22Rv1 (cell line): ENCODE data around the gene GGN.
A peak's percentile ranks its signal among the peaks of the same experiment; 100 is the strongest.

Source experiments
- H3K27ac ChIP-seq: fragments of 450-650 bp; 2 replicates; pipeline ENCODE4 v1.5.1; 2017
- ZFX ChIP-seq: fragments of 450-650 bp; IDR thresholded peaks from 2 replicates; pipeline ENCODE4 v1.6.1; 2017; ENCODE audit warnings: antibody characterized with exemption, borderline replicate concordance
- TF ChIP-seq, protein P1 (sequence below): fragments of 450-650 bp; IDR thresholded peaks from 2 replicates; pipeline ENCODE4 v1.5.1; 2017; ENCODE audit warnings: mild to moderate bottlenecking

GGN gene

GRCh38 chr19:38389957-38390924, 2.4 kb upstream of the GGN start:
- no peak overlapping the region for H3K27ac ChIP-seq
- TF ChIP-seq, protein P1, sequence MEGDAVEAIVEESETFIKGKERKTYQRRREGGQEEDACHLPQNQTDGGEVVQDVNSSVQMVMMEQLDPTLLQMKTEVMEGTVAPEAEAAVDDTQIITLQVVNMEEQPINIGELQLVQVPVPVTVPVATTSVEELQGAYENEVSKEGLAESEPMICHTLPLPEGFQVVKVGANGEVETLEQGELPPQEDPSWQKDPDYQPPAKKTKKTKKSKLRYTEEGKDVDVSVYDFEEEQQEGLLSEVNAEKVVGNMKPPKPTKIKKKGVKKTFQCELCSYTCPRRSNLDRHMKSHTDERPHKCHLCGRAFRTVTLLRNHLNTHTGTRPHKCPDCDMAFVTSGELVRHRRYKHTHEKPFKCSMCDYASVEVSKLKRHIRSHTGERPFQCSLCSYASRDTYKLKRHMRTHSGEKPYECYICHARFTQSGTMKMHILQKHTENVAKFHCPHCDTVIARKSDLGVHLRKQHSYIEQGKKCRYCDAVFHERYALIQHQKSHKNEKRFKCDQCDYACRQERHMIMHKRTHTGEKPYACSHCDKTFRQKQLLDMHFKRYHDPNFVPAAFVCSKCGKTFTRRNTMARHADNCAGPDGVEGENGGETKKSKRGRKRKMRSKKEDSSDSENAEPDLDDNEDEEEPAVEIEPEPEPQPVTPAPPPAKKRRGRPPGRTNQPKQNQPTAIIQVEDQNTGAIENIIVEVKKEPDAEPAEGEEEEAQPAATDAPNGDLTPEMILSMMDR, result no peak

DNA sequence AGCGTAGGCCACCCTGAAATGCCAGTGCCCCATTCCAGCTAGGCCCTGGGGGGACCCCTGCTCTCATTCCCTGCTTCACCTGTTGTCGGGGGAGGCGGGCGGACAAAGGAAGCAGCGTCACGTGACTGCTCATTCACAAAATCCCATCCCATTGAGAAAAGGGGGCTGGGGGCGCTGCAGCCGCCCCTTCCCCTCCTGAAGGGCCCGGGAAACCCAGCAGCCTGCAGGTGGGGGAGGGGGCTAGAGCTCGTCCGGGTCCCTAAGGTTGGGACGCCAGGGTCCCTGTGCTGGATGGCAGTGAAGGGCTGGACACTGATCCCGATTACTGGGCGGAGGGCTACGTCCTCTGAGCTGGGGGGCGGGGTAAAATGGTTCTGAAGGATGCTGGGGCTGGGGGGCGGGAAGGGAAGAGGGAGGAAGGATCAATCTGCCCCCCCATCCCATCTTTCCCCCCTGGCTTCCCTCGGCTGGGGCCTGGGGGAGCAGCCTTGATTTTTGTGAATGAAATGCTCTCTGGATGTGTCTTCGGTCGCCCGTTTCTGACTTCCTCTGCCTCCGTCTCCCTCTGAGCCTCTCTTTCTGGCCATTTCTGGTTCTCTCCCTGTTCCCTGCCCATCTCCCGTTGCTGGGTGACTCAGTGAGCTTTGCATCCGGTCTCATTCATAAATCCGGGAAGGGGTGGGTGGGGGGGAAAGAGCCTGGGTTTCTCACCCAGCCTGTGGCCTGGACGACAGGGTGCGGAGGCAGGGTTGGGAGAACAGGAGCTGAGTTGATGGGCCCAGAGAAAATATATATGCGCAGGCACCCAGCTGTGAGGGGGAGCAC, 1.5 kb upstream of the GGN start:
- TF ChIP-seq, protein P1, result no peak
- no peak for TF ChIP-seq ZFX
- H3K27ac ChIP-seq, result peak overlapping the region; percentile 78

- TF ChIP-seq, protein P1, result no peak
- no peak for TF ChIP-seq ZFX
- peak within 1 kb of the TSS; percentile 78 for H3K27ac ChIP-seq
Observed at GRCh38 chr19:38388349-38389100, 691 bp upstream of the GGN start, which contains the start of gene SPRED3. Gene SPRED3 (plus strand): TSS chr19:38388697. CDS start chr19:38390303, 1,606 bp downstream.

DNA sequence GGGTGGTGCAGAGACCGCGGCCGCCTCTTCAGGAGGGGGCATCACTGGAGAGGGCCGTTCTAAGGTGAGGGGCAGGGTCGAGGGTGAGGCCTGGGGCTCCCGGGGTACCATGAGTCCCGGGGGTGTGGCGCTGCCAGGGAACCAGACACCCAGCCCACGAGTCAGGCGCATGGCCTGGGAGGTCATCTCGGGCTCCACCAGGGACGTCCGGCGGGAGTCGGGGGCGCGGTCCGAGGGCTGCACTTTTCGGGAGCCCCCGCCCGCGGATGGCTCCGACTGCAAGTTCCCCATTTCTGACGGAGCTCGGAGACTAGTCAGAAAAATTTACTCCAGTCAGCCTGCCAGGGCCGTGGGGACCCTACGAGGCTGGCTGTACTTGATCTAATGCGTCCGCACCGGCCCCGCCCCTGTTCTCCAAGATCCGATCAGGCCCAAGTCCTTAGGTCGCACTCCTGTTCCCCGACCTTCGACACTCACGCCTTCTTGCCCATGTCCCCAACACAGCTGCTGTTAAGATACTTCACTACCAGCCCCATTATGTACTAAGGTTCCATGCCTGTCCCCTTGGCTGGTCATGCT, 774 bp downstream of the GGN start:
- TF ChIP-seq, protein P1, result no peak
- TF ChIP-seq ZFX, result no peak
- H3K27ac ChIP-seq, result peak overlapping the region; percentile 78

- H3K27ac ChIP-seq, result peak overlapping the region; percentile 78; the same call in 1 of the 2 replicates
- no peak for TF ChIP-seq ZFX
- TF ChIP-seq, protein P1, result no peak
Observed at GRCh38 chr19:38386300-38386970, 1.4 kb downstream of the GGN start.

DNA sequence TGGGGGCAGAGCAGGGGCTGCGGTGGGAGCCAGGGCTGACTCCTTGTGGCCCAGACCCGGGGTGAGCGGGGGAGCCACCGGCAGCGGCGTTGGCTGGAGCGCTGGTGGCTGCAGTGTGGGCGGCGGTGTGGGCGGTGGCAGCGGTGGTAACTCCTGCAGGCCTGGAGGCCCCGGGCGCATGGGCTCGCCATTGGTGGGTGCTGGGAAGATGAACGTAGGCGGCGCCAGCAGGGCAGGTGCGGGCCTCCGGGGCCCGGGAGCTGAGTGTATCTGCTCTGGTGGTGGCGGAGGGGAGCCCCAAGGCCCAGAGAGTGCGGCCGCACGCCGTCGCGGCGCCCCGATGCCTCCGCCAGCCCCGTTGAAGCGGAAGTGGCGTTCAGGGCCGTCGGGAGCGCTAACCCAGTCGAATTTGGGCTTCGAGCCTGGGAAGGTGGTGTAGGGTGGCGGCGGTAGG, 2.0 kb downstream of the GGN start:
- TF ChIP-seq, protein P1, result no peak
- TF ChIP-seq ZFX, result no peak
- no peak overlapping the region for H3K27ac ChIP-seq
